GM19438 (cell line): ENCODE measurements around the gene CUEDC1.
"Not testable (repeated sequence)": the region's sequence is repeated elsewhere in the genome, so short reads cannot be mapped to it uniquely, and the experiment has no call there.

Experiments used
- ATAC-seq: cut with Tn5 transposase; IDR thresholded peaks from one replicate; pipeline ENCODE4 v1.9.1; 2021; ENCODE audit warnings: low read depth; ENCODE audit not compliant: unreplicated experiment

The CUEDC1 gene

DNA sequence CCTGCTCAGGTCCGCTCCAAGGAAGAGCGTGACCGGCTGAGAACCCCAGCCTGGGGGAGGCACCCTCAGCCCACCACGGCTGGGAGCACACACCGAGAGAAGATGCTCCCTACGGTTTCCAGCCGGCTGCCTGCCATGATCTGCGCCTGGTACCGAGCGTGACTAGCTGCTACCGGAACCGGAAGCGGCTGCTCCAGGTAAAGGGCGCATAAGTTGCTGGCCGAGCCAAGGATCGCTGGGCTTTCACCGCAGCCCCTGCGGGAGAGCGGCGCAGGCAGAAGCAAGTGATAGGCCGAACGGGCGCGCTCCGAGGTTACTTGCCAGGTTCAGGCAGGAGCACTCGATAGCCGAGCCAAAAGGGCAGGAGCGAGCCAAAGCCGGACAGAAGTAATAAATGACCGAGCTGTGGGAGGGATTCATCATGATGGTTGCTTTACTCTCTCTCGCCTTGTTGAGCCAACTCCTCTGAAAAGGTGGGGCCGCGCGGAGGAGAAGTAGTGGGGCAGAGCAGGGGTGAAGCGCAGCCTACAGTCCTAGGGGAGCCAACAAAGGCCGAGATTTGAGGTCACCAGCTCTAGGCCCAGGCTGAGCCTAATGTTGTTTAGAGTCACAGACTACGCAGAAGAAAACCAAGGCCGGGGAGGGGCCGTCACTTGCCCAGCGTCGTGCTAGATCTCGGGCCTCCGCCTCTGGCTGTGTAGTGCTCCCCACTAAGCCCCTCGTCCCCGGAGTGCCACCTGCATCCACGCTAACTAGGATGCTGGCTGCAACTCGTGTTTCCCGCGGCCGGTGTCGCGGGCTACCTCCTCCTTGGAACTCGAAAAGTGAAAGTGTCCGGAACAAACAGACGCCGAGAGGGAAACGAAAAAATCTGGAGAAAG lies 105.1 kb downstream of the CUEDC1 start, which contains the start of gene MRPS23:
Gene MRPS23, minus strand, starts transcription at position 171 of the 881 bp plus-strand sequence. Its CDS starts 34 bp downstream, at position 137.
- peak; percentile 96 for ATAC-seq

DNA sequence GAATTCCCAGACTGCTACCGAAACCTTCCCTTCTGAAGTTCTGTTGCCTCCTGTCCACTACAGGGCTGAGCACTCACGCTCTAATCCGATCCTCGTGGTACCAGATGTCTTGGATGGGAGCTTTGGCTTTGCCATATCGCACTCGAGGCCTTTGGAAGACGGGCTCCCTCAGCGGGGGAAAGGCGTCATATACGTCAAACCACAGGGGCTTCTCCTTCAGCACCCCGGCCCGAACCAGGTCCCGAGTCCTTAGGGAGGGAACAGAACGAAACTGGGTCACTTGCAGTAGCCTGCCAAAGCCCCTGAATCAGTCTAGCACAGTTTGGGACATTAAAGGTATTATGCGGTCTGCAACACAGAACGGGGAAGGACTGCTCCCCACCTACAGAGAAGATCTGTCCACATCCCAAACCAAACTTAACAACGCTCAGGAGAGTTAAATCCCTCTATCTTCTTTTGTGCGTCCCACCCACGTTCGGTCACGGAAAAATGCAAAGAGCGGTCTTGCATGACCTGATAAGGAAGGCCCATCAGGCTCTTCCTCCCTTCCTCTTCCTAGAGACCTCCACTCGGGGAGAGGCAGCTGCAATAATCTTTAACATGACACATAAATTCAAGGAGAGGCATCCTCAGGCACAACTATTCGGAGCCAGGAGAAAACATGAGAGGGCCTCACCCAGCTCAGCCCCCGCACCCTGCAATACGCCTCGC lies 105.9 kb downstream of the CUEDC1 start:
- ATAC-seq = peak; percentile 35

DNA sequence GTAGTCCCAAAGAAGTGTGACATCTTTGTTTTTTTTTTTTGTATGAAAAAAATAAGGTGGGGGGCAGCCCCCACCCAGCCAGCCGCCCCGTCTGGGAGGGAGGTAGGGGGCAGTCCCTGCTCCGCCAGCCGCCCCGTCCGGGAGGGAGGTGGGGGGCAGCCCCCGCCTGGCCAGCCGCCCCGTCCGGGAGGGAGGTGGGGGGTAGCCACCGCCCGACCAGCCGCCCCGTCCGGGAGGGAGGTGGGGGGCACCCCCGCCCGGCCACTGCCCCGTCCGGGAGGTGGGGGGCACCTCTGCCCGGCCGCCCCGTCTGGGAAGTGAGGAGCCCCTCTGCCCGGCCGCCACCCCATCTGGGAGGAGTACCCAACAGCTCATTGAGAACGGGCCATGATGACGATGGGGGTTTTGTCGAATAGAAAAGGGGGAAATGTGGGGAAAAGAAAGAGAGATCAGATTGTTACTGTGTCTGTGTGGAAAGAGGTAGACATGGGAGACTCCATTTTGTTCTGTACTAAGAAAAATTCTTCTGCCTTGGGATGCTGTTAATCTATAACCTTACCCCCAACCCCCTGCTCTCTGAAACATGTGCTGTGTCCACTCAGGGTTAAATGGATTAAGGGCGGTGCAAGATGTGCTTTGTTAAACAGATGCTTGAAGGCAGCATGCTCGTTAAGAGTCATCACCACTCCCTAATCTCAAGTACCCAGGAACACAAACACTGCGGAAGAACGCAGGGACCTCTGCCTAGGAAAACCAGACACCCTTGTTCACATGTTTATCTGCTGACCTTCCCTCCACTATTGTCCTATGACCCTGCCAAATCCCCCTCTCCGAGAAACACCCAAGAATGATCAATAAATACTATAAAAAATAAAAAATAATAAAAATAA lies 108.9 kb downstream of the CUEDC1 start:
- not testable (repeated sequence) for ATAC-seq

- ATAC-seq = no peak
These were observed 112.9 kb downstream of the CUEDC1 start for GRCh38 chr17:57842280-57842679.

DNA sequence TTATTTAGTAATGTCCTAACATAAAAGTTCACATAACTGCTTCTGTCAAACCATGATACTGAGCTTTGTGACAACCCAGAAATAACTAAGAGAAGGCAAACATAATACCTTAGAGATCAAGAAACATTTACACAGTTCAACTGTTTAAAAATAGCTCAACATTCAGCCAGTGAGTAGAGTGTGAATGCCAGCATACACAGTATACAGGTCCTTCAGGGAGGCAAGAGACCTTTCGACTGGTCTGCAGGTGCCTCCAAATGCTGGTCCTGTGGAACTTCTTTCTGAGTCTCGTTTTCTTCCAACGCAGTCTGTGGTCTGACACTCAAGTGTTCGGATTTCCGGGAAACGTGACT lies 115.7 kb downstream of the CUEDC1 start:
- no peak for ATAC-seq

DNA sequence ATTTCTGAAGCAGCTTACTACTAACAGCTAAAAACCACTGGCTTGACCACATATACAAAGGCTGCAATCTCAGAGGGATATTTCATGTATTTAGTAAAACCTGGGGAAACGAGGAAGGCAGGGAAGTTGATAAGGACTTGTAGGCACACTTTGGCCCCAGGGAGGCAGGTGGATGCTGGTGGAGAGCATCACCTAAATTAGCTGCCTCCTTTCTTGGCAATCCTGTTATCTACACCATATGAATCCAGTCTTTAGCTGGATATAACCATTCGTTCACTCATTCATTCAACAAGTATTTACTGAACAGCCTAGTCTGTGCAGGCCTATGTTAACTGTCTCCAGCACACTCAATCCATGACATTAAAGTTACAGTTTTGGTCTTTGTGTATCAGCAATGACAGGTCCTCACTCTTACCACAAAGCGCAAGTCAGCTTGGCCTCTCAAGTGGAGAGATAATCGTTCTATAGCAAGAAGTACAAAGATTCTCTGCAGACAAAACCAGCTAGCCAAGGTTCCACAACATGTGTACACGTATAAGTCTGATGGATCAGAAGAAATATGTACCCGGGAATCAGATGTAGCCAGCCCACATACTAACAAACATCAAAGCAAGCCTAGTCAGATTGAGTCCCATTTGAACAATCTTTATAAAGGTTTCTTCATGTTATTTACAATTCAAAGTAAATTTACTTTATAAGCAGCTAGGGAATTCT lies 116.2 kb downstream of the CUEDC1 start:
- no peak for ATAC-seq

- no peak for ATAC-seq
These were observed 116.8 kb downstream of the CUEDC1 start for GRCh38 chr17:57838453-57838852.

GRCh38 chr17:57835333-57835900 lies 119.8 kb downstream of the CUEDC1 start:
- no peak for ATAC-seq

GRCh38 chr17:57834146-57834741 lies 121.0 kb downstream of the CUEDC1 start:
- no peak for ATAC-seq

GRCh38 chr17:57833179-57833939 lies 121.9 kb downstream of the CUEDC1 start:
- ATAC-seq = no peak

GRCh38 chr17:57832314-57833178 lies 122.7 kb downstream of the CUEDC1 start:
- no peak for ATAC-seq

DNA sequence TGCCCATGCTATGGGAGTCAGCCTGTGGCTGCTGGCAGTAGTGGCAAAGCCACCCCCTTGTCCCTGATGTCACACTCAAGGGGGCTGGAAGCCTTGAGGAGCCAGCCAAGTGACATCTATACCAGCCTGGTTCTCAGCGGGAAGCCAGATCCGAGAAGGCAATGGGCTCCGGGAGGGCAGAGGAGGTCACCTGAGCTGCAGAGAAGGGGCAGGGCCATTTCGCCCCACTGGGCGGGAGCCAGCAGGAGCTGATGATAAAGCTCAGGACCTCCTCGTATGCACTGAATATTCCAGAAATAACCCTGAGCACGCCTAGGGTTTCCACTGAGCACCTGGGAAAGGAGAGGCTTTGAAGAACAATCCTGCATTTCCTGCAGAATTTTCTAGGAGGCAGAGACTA lies 124.3 kb downstream of the CUEDC1 start:
- no peak for ATAC-seq

- no peak for ATAC-seq
These were observed 131.5 kb downstream of the CUEDC1 start for GRCh38 chr17:57823469-57824401.

- no peak for ATAC-seq
These were observed 135.3 kb downstream of the CUEDC1 start for GRCh38 chr17:57819867-57820266.

- no peak for ATAC-seq
These were observed 135.9 kb downstream of the CUEDC1 start for GRCh38 chr17:57819285-57819684.

- no peak for ATAC-seq
These were observed 137.1 kb downstream of the CUEDC1 start for GRCh38 chr17:57818066-57818465.

- no peak for ATAC-seq
These were observed 137.9 kb downstream of the CUEDC1 start for GRCh38 chr17:57817299-57817698.
